ENCODE measurements around the gene ZNF420. TPM values are rescaled to one million over a fixed set of nuclear protein-coding genes. Genes with fewer than 3 reads are reported as not detected.

ZNF420 gene
- polyA plus RNA-seq, 1 donor (not counting 4 experiments of a cell fraction or from before 2014, with no cell fraction given): 5.0 TPM

DNA sequence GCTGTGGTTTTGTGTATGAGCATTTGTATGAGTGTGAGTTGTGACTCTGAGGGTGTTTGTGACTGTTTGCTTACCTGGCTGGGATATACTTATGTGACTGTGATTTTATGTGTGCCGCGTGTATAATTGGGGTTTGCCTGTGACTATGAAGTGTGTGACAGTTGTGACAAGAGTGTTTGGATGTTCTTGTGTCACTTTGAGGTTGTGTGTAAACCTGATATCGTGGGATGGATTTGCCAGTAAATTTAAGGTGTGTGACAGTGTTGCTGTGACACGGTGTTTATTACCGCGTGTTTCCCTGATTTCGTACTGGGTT is 442 bp downstream of the ZNF420 start:
- no peak for DNase-seq (ENCODE audit: low read depth, low spot score)
- Histone ChIP-seq H3K9me3 (ENCODE audit: control insufficient read depth, low read depth, low read length) (no peaks in the 10 kb centered on the region), H3K79me2 (ENCODE audit: control insufficient read depth, insufficient read depth, low read length) (peaks cover 19% of the 10 kb centered on the region), H4K20me1 (ENCODE audit: control insufficient read depth, extremely low read depth, insufficient read depth, low read length) (no peaks in the 10 kb centered on the region), H3K4me2 (ENCODE audit: control insufficient read depth, extremely low read depth, insufficient read depth, low read depth, low read length) (peak overlapping the region; percentile 92), H3K36me3 (ENCODE audit: control insufficient read depth in 2 of 2, extremely low read depth in 1 of 2, insufficient read depth in 2 of 2, low read length in 2 of 2) (no peaks in the 10 kb centered on the region), H3K9me1 (ENCODE audit: control insufficient read depth, extremely low read depth, insufficient read depth, low read length) (no peaks in the 10 kb centered on the region), H3K4me1 (ENCODE audit: control insufficient read depth, extremely low read depth, insufficient read depth, low read length) (peaks cover 8% of the 10 kb centered on the region), H3K27me3 (ENCODE audit: control insufficient read depth, extremely low read depth, insufficient read depth, low read length) (no peaks in the 10 kb centered on the region), H3K27ac (ENCODE audit: control insufficient read depth, insufficient read depth, low read length) (peak overlapping the region; percentile 59), H3K9ac (ENCODE audit: control insufficient read depth, extremely low read depth, insufficient read depth, low read length) (peak overlapping the region; percentile 74), H3K4me3 (ENCODE audit: control insufficient read depth in 2 of 3, extremely low read depth in 1 of 3, insufficient read depth in 2 of 3, low read depth in 1 of 3, low read length in 3 of 3) (peak overlapping the region; percentile 73 to 91 (median 82)), H2AFZ (ENCODE audit: control insufficient read depth, low read length) (peak overlapping the region; percentile 93)
- TF ChIP-seq, protein P1, sequence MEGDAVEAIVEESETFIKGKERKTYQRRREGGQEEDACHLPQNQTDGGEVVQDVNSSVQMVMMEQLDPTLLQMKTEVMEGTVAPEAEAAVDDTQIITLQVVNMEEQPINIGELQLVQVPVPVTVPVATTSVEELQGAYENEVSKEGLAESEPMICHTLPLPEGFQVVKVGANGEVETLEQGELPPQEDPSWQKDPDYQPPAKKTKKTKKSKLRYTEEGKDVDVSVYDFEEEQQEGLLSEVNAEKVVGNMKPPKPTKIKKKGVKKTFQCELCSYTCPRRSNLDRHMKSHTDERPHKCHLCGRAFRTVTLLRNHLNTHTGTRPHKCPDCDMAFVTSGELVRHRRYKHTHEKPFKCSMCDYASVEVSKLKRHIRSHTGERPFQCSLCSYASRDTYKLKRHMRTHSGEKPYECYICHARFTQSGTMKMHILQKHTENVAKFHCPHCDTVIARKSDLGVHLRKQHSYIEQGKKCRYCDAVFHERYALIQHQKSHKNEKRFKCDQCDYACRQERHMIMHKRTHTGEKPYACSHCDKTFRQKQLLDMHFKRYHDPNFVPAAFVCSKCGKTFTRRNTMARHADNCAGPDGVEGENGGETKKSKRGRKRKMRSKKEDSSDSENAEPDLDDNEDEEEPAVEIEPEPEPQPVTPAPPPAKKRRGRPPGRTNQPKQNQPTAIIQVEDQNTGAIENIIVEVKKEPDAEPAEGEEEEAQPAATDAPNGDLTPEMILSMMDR (optimal IDR thresholded peaks at IDR 0.05 in 1 of 3, IDR thresholded peaks at IDR 0.05 in 1 of 3, conservative IDR thresholded peaks at IDR 0.05 in 1 of 3; ENCODE audit: extremely low read depth in 1 of 3, insufficient read depth in 2 of 3, low read length in 3 of 3): no peak
- no peak for TF ChIP-seq EZH2 (IDR thresholded peaks at IDR 0.05; ENCODE audit: low read length)
- peak; percentile 53 for FAIRE-seq
- dilution Hi-C loops (cut with MboI; ENCODE audit: extremely low pct_ligation_motif_present, low sequenced_read_pairs): no loop called here

DNA sequence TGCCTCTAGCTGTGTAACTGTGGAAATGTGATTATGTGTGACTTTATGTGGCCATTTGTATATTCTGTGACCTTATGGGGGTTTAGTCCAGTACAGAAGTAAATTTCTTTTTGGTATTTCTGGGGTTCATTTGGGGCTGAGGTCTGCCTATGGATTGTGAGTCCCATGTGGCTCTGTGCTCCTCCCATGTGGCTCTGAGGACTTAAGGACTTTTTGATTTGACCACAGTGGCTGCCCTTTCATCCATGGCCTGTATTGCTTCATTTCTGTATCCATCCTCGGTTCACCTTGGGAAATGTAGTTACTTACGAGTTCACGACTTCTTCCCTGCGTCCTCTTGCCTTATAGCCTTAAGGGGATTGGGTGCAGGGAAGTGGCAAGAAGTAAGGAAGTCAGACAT is 1.0 kb downstream of the ZNF420 start:
- Histone ChIP-seq H4K20me1 (ENCODE audit: control insufficient read depth, extremely low read depth, insufficient read depth, low read length) (no peaks in the 10 kb centered on the region), H3K4me2 (ENCODE audit: control insufficient read depth, extremely low read depth, insufficient read depth, low read depth, low read length) (peak overlapping the region; percentile 92), H3K4me3 (ENCODE audit: control insufficient read depth in 2 of 3, extremely low read depth in 1 of 3, insufficient read depth in 2 of 3, low read depth in 1 of 3, low read length in 3 of 3) (peak overlapping the region; percentile 73 to 91 (median 82)), H3K27me3 (ENCODE audit: control insufficient read depth, extremely low read depth, insufficient read depth, low read length) (no peaks in the 10 kb centered on the region), H2AFZ (ENCODE audit: control insufficient read depth, low read length) (peak overlapping the region; percentile 93), H3K27ac (ENCODE audit: control insufficient read depth, insufficient read depth, low read length) (peak overlapping the region; percentile 59), H3K79me2 (ENCODE audit: control insufficient read depth, insufficient read depth, low read length) (peaks cover 19% of the 10 kb centered on the region), H3K9me1 (ENCODE audit: control insufficient read depth, extremely low read depth, insufficient read depth, low read length) (no peaks in the 10 kb centered on the region), H3K9ac (ENCODE audit: control insufficient read depth, extremely low read depth, insufficient read depth, low read length) (peak overlapping the region; percentile 74), H3K9me3 (ENCODE audit: control insufficient read depth, low read depth, low read length) (no peaks in the 10 kb centered on the region), H3K4me1 (ENCODE audit: control insufficient read depth, extremely low read depth, insufficient read depth, low read length) (peaks cover 8% of the 10 kb centered on the region), H3K36me3 (ENCODE audit: control insufficient read depth in 2 of 2, extremely low read depth in 1 of 2, insufficient read depth in 2 of 2, low read length in 2 of 2) (no peaks in the 10 kb centered on the region)
- TF ChIP-seq EZH2 (IDR thresholded peaks at IDR 0.05; ENCODE audit: low read length): no peak
- TF ChIP-seq, protein P1 (optimal IDR thresholded peaks at IDR 0.05 in 1 of 3, IDR thresholded peaks at IDR 0.05 in 1 of 3, conservative IDR thresholded peaks at IDR 0.05 in 1 of 3; ENCODE audit: extremely low read depth in 1 of 3, insufficient read depth in 2 of 3, low read length in 3 of 3): no peak
- dilution Hi-C loops (cut with MboI; ENCODE audit: extremely low pct_ligation_motif_present, low sequenced_read_pairs): no loop called here
- DNase-seq (ENCODE audit: low read depth, low spot score) (no peak), FAIRE-seq (no peak)
